HepG2 (cell line): ENCODE data around the gene WDR83. TPM values are rescaled to one million over a fixed set of nuclear protein-coding genes. Genes with fewer than 3 reads are reported as not detected.

Source experiments
- ATAC-seq: fragments of 200-7000 bp; cut with Tn5 transposase; 3 replicates; pipeline ENCODE4 v1.9.1; 2020; ENCODE audit warnings: mild to moderate bottlenecking, moderate library complexity
- BruUV-seq: library from RNA; stranded (reverse); fragments of 400-500 nt; replicated peaks from 2 replicates; lab custom pipeline; 2021; lab: Mats Ljungman, UMichigan
- CTCF ChIA-PET: fragments of 300-600 bp; formaldehyde crosslinking; extraction: SDS; loops from one replicate; lab custom pipeline; 2021; ENCODE audit warnings: low total read pairs, inconsistent platforms, low intra/inter-chr PET ratio; lab: Yijun Ruan, JAX
- POLR2A ChIA-PET: fragments of 350-600 bp; sonication (Branson Sonifier 250); formaldehyde crosslinking; loops from one replicate; lab custom pipeline; 2020; ENCODE audit warnings: antibody characterized with exemption, inconsistent platforms; lab: Yijun Ruan, JAX
- DNase-seq: peaks from one replicate; pipeline ENCODE4 v3.0.0-alpha.2; 2015; ENCODE audit warnings: low spot score
- FAIRE-seq: peaks from 3 replicates; lab custom pipeline; 2011; peaks lifted over from hg19 to GRCh38; lab: Jason Lieb, UNC
- H2AFZ ChIP-seq: one replicate; pipeline ENCODE4 v1.6.1; 2011; ENCODE audit warnings: low read length, inconsistent platforms
- H3K27ac ChIP-seq: fragments of 300-600 bp; 3 replicates; pipeline ENCODE4 v1.8.0; 2011; ENCODE audit warnings: mixed run types, mild to moderate bottlenecking, mixed read lengths, low read length, inconsistent platforms; ENCODE audit not compliant: insufficient read depth; ENCODE audit errors: extremely low read length
- H3K27me3 ChIP-seq, 2 experiments: fragments of 200-600 bp in 1 of 2; 2 replicates in 1 of 2; 3 replicates in 1 of 2; pipeline versions ENCODE4 v1.6.0 to v1.8.0; 2011; ENCODE audit warnings: low read length in 2 of 2, mild to moderate bottlenecking in 2 of 2, moderate library complexity in 2 of 2, inconsistent platforms in 1 of 2; ENCODE audit not compliant: insufficient read depth in 2 of 2, control insufficient read depth in 1 of 2
- H3K36me3 ChIP-seq, 2 experiments: fragments of 200-600 bp in 1 of 2; replicated peaks in 1 of 2; 2 replicates in 1 of 2; 3 replicates in 1 of 2; pipeline versions ENCODE4 v1.5.1 to v1.8.0; 2011; ENCODE audit warnings: low read length in 2 of 2, inconsistent platforms in 1 of 2; ENCODE audit not compliant: insufficient read depth in 2 of 2, control insufficient read depth in 1 of 2
- H3K4me1 ChIP-seq: 2 replicates; pipeline ENCODE4 v1.5.1; 2012; ENCODE audit warnings: low read length, inconsistent platforms; ENCODE audit not compliant: insufficient read depth
- H3K4me2 ChIP-seq: 2 replicates; pipeline ENCODE4 v1.6.0; 2011; ENCODE audit warnings: low read depth, low read length, inconsistent platforms
- H3K4me3 ChIP-seq, 3 experiments: fragments of 200-600 bp in 1 of 3; sonication (generic), shearing (Covaris generic) in 1 of 3; replicated peaks in 1 of 3; 2 replicates each; pipeline ENCODE4 v1.5.1; 2011 to 2016; ENCODE audit warnings: low read length in 3 of 3, inconsistent platforms in 2 of 3, low read depth in 2 of 3, mild to moderate bottlenecking in 2 of 3, control low read depth in 1 of 3, mixed read lengths in 1 of 3; ENCODE audit not compliant: insufficient read depth in 1 of 3
- H3K79me2 ChIP-seq: one replicate; pipeline ENCODE4 v1.6.1; 2011; ENCODE audit warnings: low read length, inconsistent platforms; ENCODE audit not compliant: insufficient read depth
- H3K9ac ChIP-seq: 2 replicates; pipeline ENCODE4 v1.6.0; 2011; ENCODE audit warnings: mild to moderate bottlenecking, low read depth, low read length, inconsistent platforms; ENCODE audit not compliant: insufficient read depth
- H3K9me3 ChIP-seq: 2 replicates; pipeline ENCODE4 v1.5.1; 2012; ENCODE audit warnings: mild to moderate bottlenecking, low read length
- H4K20me1 ChIP-seq: 2 replicates; pipeline ENCODE4 v1.6.0; 2011; ENCODE audit warnings: inconsistent platforms, mild to moderate bottlenecking, low read length, moderate library complexity; ENCODE audit not compliant: insufficient read depth
- HES4 ChIP-seq: sonication (generic); formaldehyde crosslinking; IDR thresholded peaks from 2 replicates; pipeline ENCODE4 v1.9.0; 2021; ENCODE audit warnings: mild to moderate bottlenecking, missing genetic modification reagents, borderline replicate concordance
- JUN ChIP-seq: sonication (generic); formaldehyde crosslinking; IDR thresholded peaks from 2 replicates; pipeline ENCODE4 v1.4.0; 2020; ENCODE audit warnings: mild to moderate bottlenecking, missing genetic modification reagents
- MAFG ChIP-seq: sonication (generic); formaldehyde crosslinking; IDR thresholded peaks from 2 replicates; pipeline ENCODE4 v1.5.1; 2020; ENCODE audit warnings: mild to moderate bottlenecking, missing genetic modification reagents
- NFRKB ChIP-seq: fragments of 450-650 bp; IDR thresholded peaks from 2 replicates; pipeline ENCODE4 v1.6.1; 2017
- ZFP41 ChIP-seq: sonication (generic); formaldehyde crosslinking; IDR thresholded peaks from 2 replicates; pipeline ENCODE4 v1.4.0; 2020; ENCODE audit warnings: mild to moderate bottlenecking, missing genetic modification reagents, borderline replicate concordance
- ZNF253 ChIP-seq: sonication (generic); formaldehyde crosslinking; IDR thresholded peaks from 2 replicates; pipeline ENCODE4 v1.8.0; 2022; ENCODE audit warnings: mild to moderate bottlenecking, missing genetic modification reagents, borderline replicate concordance
- ZNF354B ChIP-seq: sonication (generic); formaldehyde crosslinking; IDR thresholded peaks from 2 replicates; pipeline ENCODE4 v1.8.0; 2022; ENCODE audit warnings: mild to moderate bottlenecking, missing genetic modification reagents
- WGBS: methylation state at CpG from one replicate; pipeline ENCODE4 v1.1.6; 2017; ENCODE audit warnings: low lambda C conversion rate; 5-methylcytosine and 5-hydroxymethylcytosine counted together
- in situ Hi-C: cut with HindIII; loops from 2 replicates; pipeline ENCODE4 v1.10.0; 2017; ENCODE audit warnings: low pct_unique_long_range_greater_than_20kb; ENCODE audit not compliant: extremely low pct_ligation_motif_present
- intact Hi-C: fragments of 100-400 bp; cut with micrococcal nuclease; formaldehyde crosslinking; loops from one replicate; pipeline ENCODE4 v1.10.0; 2022; ENCODE audit not compliant: unreplicated experiment
- polyA plus RNA-seq, 8 experiments: library from polyadenylated mRNA; depleted of rRNA in 3 of 8; stranded (reverse) in 7 of 8; unstranded in 1 of 8; fragments of >200 nt; fragmentation: Illumina TruSeq in 4 of 8; extraction: Trizol in 4 of 8; gene quantifications; 2 replicates each; pipeline versions ENCODE4 v1.2.1 to v1.2.3, GENCODE V29; 2011 to 2016; ENCODE audit warnings: low read depth in 4 of 8, missing spikeins in 1 of 8, mixed read lengths in 1 of 8; ENCODE audit not compliant: insufficient read depth in 1 of 8
- total RNA-seq, 5 experiments: library from RNA; depleted of rRNA; stranded (reverse); fragments of >200 nt; fragmentation: Illumina TruSeq; extraction: Trizol; gene quantifications; 2 replicates each; pipeline ENCODE4 v1.2.3, GENCODE V29; 2016; ENCODE audit warnings: low read depth in 1 of 5
- TF ChIP-seq, protein P1 (sequence below): sonication (generic); formaldehyde crosslinking; IDR thresholded peaks from 2 replicates; pipeline ENCODE4 v1.8.0; 2022; ENCODE audit warnings: mild to moderate bottlenecking, missing genetic modification reagents
- TF ChIP-seq, protein P2 (sequence below), 2 experiments: sonication (generic) in 1 of 2; formaldehyde crosslinking in 1 of 2; IDR thresholded peaks; 2 replicates each; pipeline versions ENCODE4 v1.4.0 to v1.6.1; 2018 to 2020; ENCODE audit warnings: missing genetic modification reagents in 2 of 2, borderline replicate concordance in 1 of 2, low read depth in 1 of 2, mild to moderate bottlenecking in 1 of 2, missing biosample characterization in 1 of 2

Gene WDR83
- total and polyA plus RNA-seq, 2 of the 13 experiments (the other 11 are each of a cell fraction or from before 2014, with no cell fraction given) = 4.5 to 10.7 TPM

DNA sequence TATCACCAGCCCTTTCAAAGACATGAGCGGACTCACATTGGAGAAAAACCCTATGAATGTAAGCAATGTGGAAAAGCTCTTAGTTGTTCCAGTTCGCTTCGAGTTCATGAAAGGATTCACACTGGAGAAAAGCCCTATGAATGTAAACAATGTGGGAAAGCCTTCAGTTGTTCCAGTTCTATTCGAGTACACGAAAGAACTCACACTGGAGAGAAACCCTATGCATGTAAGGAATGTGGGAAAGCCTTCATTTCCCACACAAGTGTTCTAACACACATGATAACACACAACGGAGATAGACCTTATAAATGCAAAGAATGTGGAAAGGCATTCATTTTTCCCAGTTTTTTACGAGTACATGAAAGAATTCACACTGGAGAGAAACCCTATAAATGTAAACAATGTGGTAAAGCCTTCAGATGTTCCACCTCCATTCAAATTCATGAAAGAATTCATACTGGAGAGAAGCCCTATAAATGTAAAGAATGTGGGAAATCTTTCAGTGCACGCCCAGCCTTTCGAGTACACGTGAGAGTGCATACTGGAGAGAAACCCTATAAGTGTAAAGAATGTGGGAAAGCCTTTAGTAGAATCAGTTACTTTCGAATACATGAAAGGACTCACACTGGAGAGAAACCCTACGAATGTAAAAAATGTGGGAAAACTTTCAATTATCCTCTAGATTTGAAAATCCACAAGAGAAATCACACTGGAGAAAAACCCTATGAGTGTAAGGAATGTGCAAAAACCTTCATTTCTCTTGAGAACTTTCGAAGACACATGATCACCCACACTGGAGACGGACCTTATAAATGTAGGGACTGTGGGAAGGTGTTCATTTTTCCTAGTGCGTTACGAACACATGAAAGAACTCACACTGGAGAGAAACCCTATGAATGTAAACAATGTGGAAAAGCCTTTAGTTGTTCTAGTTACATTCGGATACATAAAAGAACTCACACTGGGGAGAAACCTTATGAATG is 38.3 kb upstream of the WDR83 start:
- ChIA-PET CTCF (no interaction called here), POLR2A (interaction anchor here (0.9 kb wide), 1 partner anchor 18 kb away, joined by 3 read pairs; the partner anchor contains the start of genes ZNF490 and ZNF791)
- DNase-seq = no peak
- intact Hi-C loops (no loop called here), in situ Hi-C loops (no loop called here)
- no peak for ATAC-seq
- Histone ChIP-seq H3K4me2 (no peak overlapping the region), H2AFZ (no peak overlapping the region), H3K27ac (no peak overlapping the region), H3K9ac (no peak overlapping the region), H3K9me3 (no peaks in the 10 kb centered on the region), H3K36me3 (peaks cover 7 to 37% of the 10 kb centered on the region in 2 experiments; a peak in 4 of 5 replicates), H3K79me2 (no peaks in the 10 kb centered on the region), H3K4me1 (no peaks in the 10 kb centered on the region), H3K4me3 (no peak overlapping the region), H4K20me1 (no peaks in the 10 kb centered on the region)
- no TSS peak for BruUV-seq
- TF ChIP-seq NFRKB (no peak), HES4 (CRISPR knock-in tag) (no peak), JUN (CRISPR knock-in tag) (no peak), ZNF354B (no peak), ZNF253 (CRISPR knock-in tag) (no peak), ZFP41 (CRISPR knock-in tag) (no peak), MAFG (CRISPR knock-in tag) (no peak)
- TF ChIP-seq, protein P1, sequence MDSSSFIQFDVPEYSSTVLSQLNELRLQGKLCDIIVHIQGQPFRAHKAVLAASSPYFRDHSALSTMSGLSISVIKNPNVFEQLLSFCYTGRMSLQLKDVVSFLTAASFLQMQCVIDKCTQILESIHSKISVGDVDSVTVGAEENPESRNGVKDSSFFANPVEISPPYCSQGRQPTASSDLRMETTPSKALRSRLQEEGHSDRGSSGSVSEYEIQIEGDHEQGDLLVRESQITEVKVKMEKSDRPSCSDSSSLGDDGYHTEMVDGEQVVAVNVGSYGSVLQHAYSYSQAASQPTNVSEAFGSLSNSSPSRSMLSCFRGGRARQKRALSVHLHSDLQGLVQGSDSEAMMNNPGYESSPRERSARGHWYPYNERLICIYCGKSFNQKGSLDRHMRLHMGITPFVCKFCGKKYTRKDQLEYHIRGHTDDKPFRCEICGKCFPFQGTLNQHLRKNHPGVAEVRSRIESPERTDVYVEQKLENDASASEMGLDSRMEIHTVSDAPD (CRISPR knock-in tag) = no peak
- TF ChIP-seq, protein P2, sequence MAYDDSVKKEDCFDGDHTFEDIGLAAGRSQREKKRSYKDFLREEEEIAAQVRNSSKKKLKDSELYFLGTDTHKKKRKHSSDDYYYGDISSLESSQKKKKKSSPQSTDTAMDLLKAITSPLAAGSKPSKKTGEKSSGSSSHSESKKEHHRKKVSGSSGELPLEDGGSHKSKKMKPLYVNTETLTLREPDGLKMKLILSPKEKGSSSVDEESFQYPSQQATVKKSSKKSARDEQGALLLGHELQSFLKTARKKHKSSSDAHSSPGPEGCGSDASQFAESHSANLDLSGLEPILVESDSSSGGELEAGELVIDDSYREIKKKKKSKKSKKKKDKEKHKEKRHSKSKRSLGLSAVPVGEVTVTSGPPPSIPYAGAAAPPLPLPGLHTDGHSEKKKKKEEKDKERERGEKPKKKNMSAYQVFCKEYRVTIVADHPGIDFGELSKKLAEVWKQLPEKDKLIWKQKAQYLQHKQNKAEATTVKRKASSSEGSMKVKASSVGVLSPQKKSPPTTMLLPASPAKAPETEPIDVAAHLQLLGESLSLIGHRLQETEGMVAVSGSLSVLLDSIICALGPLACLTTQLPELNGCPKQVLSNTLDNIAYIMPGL (CRISPR knock-in tag; IDR thresholded peaks at IDR 0.05; ENCODE audit: borderline replicate concordance in 1 of 2, low read depth in 1 of 2) = no peak
- TF ChIP-seq, all 625 proteins: peak for 0
- H3K27me3 ChIP-seq = no peaks in the 10 kb centered on the region
- FAIRE-seq = no peak
- WGBS = 91% methylated on average over 17 of the region's 17 CpGs
